RCC 7860 (cell line): ENCODE measurements around the gene IGLL5.

Experiments
- DNase-seq: peaks from one replicate; pipeline ENCODE4 v3.0.0-alpha.2; 2015; ENCODE audit warnings: low spot score
- FAIRE-seq: peaks from 2 replicates; lab custom pipeline; 2012; peaks lifted over from hg19 to GRCh38; lab: Jason Lieb, UNC

Gene IGLL5

GRCh38 chr22:22857607-22858558, 29.7 kb upstream of the IGLL5 start:
- FAIRE-seq (no peak), DNase-seq (no peak)

GRCh38 chr22:22858559-22858937, 29.1 kb upstream of the IGLL5 start:
- FAIRE-seq (no peak), DNase-seq (no peak)

DNA sequence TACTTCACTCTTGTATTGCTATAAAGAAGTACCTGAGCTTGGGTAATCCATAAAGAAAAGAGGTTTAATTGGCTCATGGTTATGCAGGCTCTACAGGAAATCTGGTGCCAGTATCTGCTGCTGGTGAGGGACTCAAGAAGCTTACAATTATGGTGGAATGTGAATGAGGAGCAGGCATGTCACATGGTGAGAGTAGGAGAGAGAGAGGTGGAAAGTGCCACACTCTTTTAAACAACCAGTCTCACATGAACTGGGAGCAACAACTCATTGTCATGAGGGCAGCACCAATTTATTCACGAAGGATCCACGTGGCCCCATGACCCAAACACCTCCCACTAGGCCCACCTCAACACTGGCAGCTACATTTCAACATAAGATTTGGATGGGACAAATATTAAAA, 24.6 kb upstream of the IGLL5 start:
- no peak for DNase-seq
- FAIRE-seq: no peak

- no peak for FAIRE-seq
- DNase-seq: no peak
Measured at GRCh38 chr22:22865311-22866072, 22.1 kb upstream of the IGLL5 start.

DNA sequence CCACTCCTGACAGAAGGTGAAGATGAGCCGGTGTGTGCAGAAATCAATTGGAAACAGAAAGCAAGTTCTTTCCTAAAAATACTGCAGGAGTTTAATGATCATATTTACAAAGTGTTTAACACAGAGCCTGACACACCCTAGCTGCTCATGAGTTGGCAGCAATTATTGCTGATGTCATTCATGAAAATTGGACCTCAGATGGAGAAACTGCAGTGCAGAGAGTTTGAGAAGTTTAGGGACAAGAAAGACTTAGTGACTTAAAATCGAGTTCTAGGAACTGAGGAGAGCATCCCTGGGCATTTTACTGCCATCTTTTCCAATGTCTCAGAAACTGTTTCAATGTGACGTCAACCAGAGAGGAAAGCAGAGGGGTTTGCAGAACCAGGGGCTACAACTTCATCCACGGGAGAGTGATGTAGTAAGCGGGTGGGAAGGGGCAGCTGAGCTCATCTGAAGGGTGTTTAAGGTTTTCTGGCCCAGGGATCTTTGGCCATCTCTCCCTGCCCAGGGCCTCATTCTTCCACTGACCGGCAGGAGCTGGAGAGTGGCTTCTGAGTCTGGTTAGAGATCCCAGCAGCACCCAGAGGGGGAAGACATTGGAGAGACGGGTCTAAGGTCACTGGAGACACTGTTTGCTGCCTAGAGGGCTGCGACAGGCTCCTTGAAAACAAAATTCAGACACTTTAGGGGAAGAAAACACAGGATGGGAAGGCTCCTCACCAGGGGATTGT, 21.1 kb upstream of the IGLL5 start:
- DNase-seq: no peak
- no peak for FAIRE-seq

DNA sequence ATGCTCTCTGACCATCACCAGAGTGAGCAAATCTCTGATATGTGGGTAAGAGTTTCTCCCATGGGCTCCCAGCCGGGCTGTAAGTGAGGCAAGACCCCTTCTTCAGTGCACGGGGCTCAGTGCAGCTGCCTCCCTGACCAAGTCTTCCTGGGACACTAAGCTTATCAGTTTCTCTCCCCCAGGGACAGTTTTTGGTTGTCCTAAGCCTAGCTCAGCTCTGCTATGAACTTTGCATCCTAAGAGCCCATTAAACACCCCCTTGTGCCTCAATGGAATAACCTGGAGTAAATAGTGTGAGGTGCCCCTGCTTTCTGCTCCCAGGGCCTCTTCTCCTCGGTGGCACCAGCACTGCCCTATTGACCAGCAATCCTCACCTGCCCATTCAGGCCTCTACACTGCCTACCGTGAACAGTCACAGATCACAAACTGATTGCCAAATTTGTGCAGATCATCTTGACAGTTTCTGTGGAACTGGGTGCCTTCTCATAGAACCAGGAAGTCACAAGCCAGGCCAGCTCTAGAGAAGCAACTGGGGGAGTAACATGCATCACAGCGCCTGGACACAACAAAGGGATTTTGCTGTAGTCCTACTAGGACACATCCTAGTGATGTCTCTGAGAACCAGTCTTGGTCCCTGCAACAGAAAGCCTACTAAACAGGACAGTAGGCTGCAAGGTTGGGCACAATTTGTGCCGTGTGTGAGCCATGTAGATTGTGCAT, 19.5 kb upstream of the IGLL5 start:
- FAIRE-seq (no peak), DNase-seq (no peak)

GRCh38 chr22:22870577-22871404, 16.8 kb upstream of the IGLL5 start:
- no peak for FAIRE-seq
- no peak for DNase-seq

DNA sequence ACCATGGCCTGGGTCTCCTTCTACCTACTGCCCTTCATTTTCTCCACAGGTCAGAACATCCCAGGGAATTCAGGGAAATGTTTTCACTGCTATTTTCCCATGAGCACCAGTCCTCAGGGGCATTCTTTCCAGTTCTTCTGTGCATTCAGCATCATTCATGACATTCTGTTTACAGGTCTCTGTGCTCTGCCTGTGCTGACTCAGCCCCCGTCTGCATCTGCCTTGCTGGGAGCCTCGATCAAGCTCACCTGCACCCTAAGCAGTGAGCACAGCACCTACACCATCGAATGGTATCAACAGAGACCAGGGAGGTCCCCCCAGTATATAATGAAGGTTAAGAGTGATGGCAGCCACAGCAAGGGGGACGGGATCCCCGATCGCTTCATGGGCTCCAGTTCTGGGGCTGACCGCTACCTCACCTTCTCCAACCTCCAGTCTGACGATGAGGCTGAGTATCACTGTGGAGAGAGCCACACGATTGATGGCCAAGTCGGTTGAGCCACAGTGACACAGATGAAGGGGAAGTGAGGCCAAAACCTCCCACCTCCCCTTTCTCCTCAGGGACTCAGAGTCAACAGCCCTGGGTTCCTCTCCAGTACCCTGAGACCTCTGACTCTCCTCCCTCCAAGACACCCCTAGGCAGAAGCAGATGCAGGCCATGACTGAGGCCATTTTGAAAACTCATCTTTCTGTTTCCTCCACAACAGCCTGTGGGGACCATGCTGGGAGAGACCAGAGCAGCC, 15.9 kb upstream of the IGLL5 start:
- FAIRE-seq: no peak

DNA sequence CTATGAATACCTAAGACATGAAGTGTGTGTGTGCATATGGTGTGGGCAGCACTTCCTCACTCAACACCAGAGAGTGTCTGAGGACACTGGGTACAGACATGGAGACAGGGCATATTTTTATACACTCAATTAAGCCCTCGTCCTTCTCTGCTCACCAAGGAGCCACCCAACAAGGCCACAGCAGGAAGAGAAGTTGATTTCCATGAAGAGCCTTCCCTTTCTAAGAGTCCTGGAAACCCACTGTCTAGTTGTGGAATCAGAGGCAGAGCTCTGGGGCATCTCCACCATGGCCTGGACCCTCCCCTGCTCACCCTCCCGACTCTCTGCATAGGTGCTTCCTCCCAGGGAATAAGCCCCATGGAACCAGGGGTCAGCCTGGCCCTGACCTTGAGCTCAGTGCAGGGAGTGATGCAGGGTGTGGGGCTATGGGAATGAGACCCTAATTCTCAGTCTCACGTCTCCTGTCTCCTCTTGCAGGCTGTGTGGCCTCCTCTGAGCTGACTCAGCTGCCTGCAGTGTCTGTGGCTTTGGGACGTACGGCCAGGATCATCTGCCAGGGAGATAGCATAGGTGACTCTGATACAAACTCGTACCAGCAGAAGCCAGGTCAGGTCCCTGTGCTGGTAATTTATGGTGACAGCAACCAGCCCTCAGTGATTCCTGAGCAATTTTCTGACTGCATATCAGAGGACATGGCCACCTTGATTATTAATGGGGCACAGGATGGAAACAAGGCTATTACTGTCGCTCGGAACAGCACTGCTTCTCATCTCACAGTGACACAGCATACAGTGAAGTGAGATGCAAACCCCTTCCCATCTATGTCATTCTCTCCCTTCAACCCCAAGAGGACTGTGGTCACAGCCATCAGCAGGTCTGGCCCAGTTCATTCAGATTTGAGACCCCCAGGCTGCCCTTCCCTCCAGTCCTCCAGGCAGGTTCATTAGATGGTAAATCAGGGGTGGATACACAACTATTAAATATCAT, 14.6 kb upstream of the IGLL5 start:
- no peak for DNase-seq
- FAIRE-seq: no peak

More for the DNA sequence above, 15.9 kb upstream of the IGLL5 start:
- no peak for DNase-seq

DNA sequence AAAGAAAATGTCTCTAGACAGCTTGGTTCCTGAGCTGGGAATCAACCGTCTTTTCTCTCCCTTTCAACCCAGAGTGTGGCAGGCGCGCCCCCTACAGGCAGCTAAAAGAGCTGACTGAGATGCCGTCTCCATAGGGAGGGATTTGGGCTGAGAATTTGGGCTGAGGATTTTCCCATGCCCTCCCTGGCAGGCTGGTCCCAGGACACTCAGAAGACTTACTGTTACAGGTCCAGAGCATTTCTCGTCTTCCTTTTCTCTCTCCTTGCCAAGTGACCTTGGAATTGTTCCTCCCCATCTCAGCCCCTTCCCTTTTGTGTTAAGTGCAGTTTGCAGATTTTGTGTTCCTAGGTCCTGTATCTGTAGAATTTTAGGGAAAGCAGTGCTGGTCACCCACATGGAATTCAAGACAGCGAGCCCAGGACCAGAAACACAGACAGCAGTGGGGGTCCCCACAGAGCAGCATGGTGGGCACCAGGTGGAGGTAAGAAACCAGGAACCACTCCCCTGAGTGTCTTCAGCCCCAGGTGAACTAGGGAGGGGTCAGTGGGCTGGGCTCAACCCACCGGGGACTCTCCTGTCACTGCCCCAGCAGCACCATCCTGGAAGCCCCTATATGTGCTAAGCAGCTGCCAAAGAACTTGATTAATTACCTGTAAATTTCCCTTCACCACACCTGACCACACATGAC, 9.9 kb upstream of the IGLL5 start:
- peak; percentile 16 for DNase-seq
- FAIRE-seq: no peak

DNA sequence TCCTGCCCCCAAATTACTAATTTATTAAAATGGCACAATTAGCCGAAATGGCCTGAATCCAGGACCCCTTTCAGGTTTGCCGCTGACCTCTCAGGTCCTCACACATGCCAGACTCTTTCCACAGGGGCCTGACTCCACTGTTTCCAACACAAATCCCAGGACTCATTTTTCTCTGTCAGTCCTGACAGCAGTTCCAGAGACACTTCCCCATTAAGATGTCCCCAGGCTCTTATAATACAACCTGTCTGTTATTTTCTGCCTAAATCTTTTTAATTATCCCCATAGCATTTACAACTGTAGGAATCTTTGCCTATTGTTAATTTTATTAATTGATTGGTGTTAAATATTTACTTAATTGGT, 9.4 kb upstream of the IGLL5 start:
- FAIRE-seq: no peak
- DNase-seq: no peak

GRCh38 chr22:22878801-22879674, 8.6 kb upstream of the IGLL5 start:
- FAIRE-seq: no peak
- DNase-seq: no peak

DNA sequence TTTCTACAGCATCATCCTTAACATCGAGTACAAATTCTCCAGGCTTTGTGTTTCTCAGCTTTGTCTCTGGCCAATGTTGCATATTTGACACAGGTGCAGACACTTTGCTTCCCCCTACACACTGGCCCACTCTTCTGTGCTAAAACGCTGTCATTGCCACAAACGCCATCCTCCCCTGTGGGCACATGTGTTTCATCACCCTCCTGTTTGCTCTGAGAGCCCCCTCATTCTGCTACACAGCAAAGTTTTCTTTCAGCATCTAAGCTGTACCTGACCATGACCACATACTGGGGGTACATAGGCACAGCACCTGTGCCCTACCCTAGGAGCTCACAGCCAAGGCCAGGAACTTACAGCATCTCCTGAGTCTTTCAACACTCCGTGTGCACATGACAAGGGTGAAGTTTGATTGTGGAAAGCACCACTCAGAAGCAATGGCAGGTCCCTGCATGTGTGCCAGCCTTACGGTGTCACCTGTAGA, 7.9 kb upstream of the IGLL5 start:
- no peak for FAIRE-seq
- DNase-seq: no peak

- no peak for FAIRE-seq
Measured at GRCh38 chr22:22880645-22881044, 7.0 kb upstream of the IGLL5 start.

GRCh38 chr22:22881116-22882000, 6.3 kb upstream of the IGLL5 start:
- FAIRE-seq: no peak

More at GRCh38 chr22:22880645-22881044, 7.0 kb upstream of the IGLL5 start:
- DNase-seq: no peak

More at GRCh38 chr22:22881116-22882000, 6.3 kb upstream of the IGLL5 start:
- DNase-seq: no peak
